ENCODE measurements around the gene VAT1L.

Gene VAT1L

GRCh38 chr16:77868052-77868451 lies 79.7 kb downstream of the VAT1L start:
- no peaks in the 10 kb centered on the region for H3K4me1 ChIP-seq (ENCODE audit: control insufficient read depth, insufficient read depth, low read depth, low read length)
- H3K9me3 ChIP-seq (ENCODE audit: control insufficient read depth, low read length), result no peaks in the 10 kb centered on the region
- H2BK12ac ChIP-seq (ENCODE audit: low read length in 2 of 2), result no peak overlapping the region
- no peak overlapping the region for H3K9ac ChIP-seq (ENCODE audit: low read length)
- H2BK5ac ChIP-seq (ENCODE audit: low read depth, low read length, poor library complexity, severe bottlenecking), result no peak overlapping the region
- no peak overlapping the region for H2BK15ac ChIP-seq (ENCODE audit: low read depth, poor library complexity, severe bottlenecking)
- H3K36me3 ChIP-seq (ENCODE audit: control insufficient read depth in 1 of 2, insufficient read depth in 2 of 2, low read depth in 1 of 2, low read length in 2 of 2), result no peaks in the 10 kb centered on the region
- DNase-seq, result no peak
- 96% methylated on average over 1 of the region's 2 CpGs for WGBS
- no peak overlapping the region for H3K4me3 ChIP-seq (ENCODE audit: insufficient read depth in 1 of 2, low read depth in 1 of 2, low read length in 2 of 2)
- H2AK5ac ChIP-seq (ENCODE audit: low read length, severe bottlenecking), result no peak overlapping the region
- H2AFZ ChIP-seq (ENCODE audit: low read depth, low read length), result no peak overlapping the region
- H3K4ac ChIP-seq (ENCODE audit: low read depth in 1 of 2, low read length in 2 of 2), result no peak overlapping the region
- H3K79me1 ChIP-seq (replicated peaks; ENCODE audit: low read length, poor library complexity, severe bottlenecking), result no peaks in the 10 kb centered on the region
- no peak overlapping the region for H3K14ac ChIP-seq (ENCODE audit: low read length in 2 of 2)
- no peak overlapping the region for H4K91ac ChIP-seq (ENCODE audit: low read length)
- H3K27ac ChIP-seq (ENCODE audit: low read length, poor library complexity, severe bottlenecking), result no peak overlapping the region
- H4K8ac ChIP-seq (ENCODE audit: low read length), result no peak overlapping the region
- H3K4me2 ChIP-seq (ENCODE audit: low read length, poor library complexity, severe bottlenecking), result no peak overlapping the region
- H3K23ac ChIP-seq (ENCODE audit: low read length in 2 of 2), result no peak overlapping the region
- H3K18ac ChIP-seq (ENCODE audit: low read depth in 1 of 2, low read length in 2 of 2), result no peak overlapping the region
- H2BK120ac ChIP-seq (ENCODE audit: low read depth, low read length), result no peak overlapping the region
- H3K27me3 ChIP-seq (ENCODE audit: control insufficient read depth in 1 of 2, insufficient read depth in 1 of 2, low read length in 2 of 2), result peaks cover 3 to 6% of the 10 kb centered on the region in 2 experiments

- no peak overlapping the region for H2AK5ac ChIP-seq (ENCODE audit: low read length, severe bottlenecking)
- H2BK120ac ChIP-seq (ENCODE audit: low read depth, low read length), result no peak overlapping the region
- no peaks in the 10 kb centered on the region for H3K79me1 ChIP-seq (replicated peaks; ENCODE audit: low read length, poor library complexity, severe bottlenecking)
- H3K18ac ChIP-seq (ENCODE audit: low read depth in 1 of 2, low read length in 2 of 2), result peak overlapping the region in 1 of 2 experiments; percentile 30
- no peak overlapping the region for H2BK15ac ChIP-seq (ENCODE audit: low read depth, poor library complexity, severe bottlenecking)
- H4K91ac ChIP-seq (ENCODE audit: low read length), result no peak overlapping the region
- H3K36me3 ChIP-seq (ENCODE audit: control insufficient read depth in 1 of 2, insufficient read depth in 2 of 2, low read depth in 1 of 2, low read length in 2 of 2), result no peaks in the 10 kb centered on the region
- no peak overlapping the region for H2BK5ac ChIP-seq (ENCODE audit: low read depth, low read length, poor library complexity, severe bottlenecking)
- no peaks in the 10 kb centered on the region for H3K4me1 ChIP-seq (ENCODE audit: control insufficient read depth, insufficient read depth, low read depth, low read length)
- no peaks in the 10 kb centered on the region for H3K9me3 ChIP-seq (ENCODE audit: control insufficient read depth, low read length)
- no peak overlapping the region for H3K14ac ChIP-seq (ENCODE audit: low read length in 2 of 2)
- H3K4ac ChIP-seq (ENCODE audit: low read depth in 1 of 2, low read length in 2 of 2), result no peak overlapping the region
- DNase-seq, result no peak
- H3K27me3 ChIP-seq (ENCODE audit: control insufficient read depth in 1 of 2, insufficient read depth in 1 of 2, low read length in 2 of 2), result peaks cover 1 to 6% of the 10 kb centered on the region in 2 experiments
- 98% methylated on average over 5 of the region's 5 CpGs for WGBS
- no peak overlapping the region for H2AFZ ChIP-seq (ENCODE audit: low read depth, low read length)
- peak overlapping the region; percentile 37 for H4K8ac ChIP-seq (ENCODE audit: low read length)
- H3K4me3 ChIP-seq (ENCODE audit: insufficient read depth in 1 of 2, low read depth in 1 of 2, low read length in 2 of 2), result no peak overlapping the region
- H3K4me2 ChIP-seq (ENCODE audit: low read length, poor library complexity, severe bottlenecking), result no peak overlapping the region
- H3K27ac ChIP-seq (ENCODE audit: low read length, poor library complexity, severe bottlenecking), result no peak overlapping the region
- H2BK12ac ChIP-seq (ENCODE audit: low read length in 2 of 2), result no peak overlapping the region
- H3K9ac ChIP-seq (ENCODE audit: low read length), result no peak overlapping the region
- no peak overlapping the region for H3K23ac ChIP-seq (ENCODE audit: low read length in 2 of 2)
Observed at GRCh38 chr16:77868478-77868877, 80.1 kb downstream of the VAT1L start.

- Histone ChIP-seq H3K23ac (ENCODE audit: low read length in 2 of 2) (no peak overlapping the region), H3K18ac (ENCODE audit: low read depth in 1 of 2, low read length in 2 of 2) (peak overlapping the region in 1 of 2 experiments; percentile 1), H2BK15ac (ENCODE audit: low read depth, poor library complexity, severe bottlenecking) (no peak overlapping the region), H2BK5ac (ENCODE audit: low read depth, low read length, poor library complexity, severe bottlenecking) (no peak overlapping the region), H2BK12ac (ENCODE audit: low read length in 2 of 2) (peak overlapping the region; percentile 2 to 72), H3K4me1 (ENCODE audit: control insufficient read depth, insufficient read depth, low read depth, low read length) (no peaks in the 10 kb centered on the region), H2AK5ac (ENCODE audit: low read length, severe bottlenecking) (no peak overlapping the region), H3K79me1 (replicated peaks; ENCODE audit: low read length, poor library complexity, severe bottlenecking) (no peaks in the 10 kb centered on the region), H3K27me3 (ENCODE audit: control insufficient read depth in 1 of 2, insufficient read depth in 1 of 2, low read length in 2 of 2) (peaks cover 0 to 3% of the 10 kb centered on the region in 2 experiments), H3K9ac (ENCODE audit: low read length) (no peak overlapping the region), H2AFZ (ENCODE audit: low read depth, low read length) (no peak overlapping the region), H4K8ac (ENCODE audit: low read length) (peak overlapping the region; percentile 12), H3K4me2 (ENCODE audit: low read length, poor library complexity, severe bottlenecking) (no peak overlapping the region), H4K91ac (ENCODE audit: low read length) (peak overlapping the region; percentile 74), H3K27ac (ENCODE audit: low read length, poor library complexity, severe bottlenecking) (no peak overlapping the region), H3K4me3 (ENCODE audit: insufficient read depth in 1 of 2, low read depth in 1 of 2, low read length in 2 of 2) (no peak overlapping the region), H3K36me3 (ENCODE audit: control insufficient read depth in 1 of 2, insufficient read depth in 2 of 2, low read depth in 1 of 2, low read length in 2 of 2) (no peaks in the 10 kb centered on the region), H3K9me3 (ENCODE audit: control insufficient read depth, low read length) (no peaks in the 10 kb centered on the region), H3K4ac (ENCODE audit: low read depth in 1 of 2, low read length in 2 of 2) (peak overlapping the region in 1 of 2 experiments; percentile 20), H3K14ac (ENCODE audit: low read length in 2 of 2) (no peak overlapping the region), H2BK120ac (ENCODE audit: low read depth, low read length) (no peak overlapping the region)
- 86% methylated on average over 13 of the region's 13 CpGs for WGBS
- no peak for DNase-seq
Observed at GRCh38 chr16:77869997-77870813, 81.8 kb downstream of the VAT1L start.

GRCh38 chr16:77871932-77872331 lies 83.6 kb downstream of the VAT1L start:
- no peak for DNase-seq
- Histone ChIP-seq H4K8ac (ENCODE audit: low read length) (no peak overlapping the region), H3K23ac (ENCODE audit: low read length in 2 of 2) (no peak overlapping the region), H2AK5ac (ENCODE audit: low read length, severe bottlenecking) (no peak overlapping the region), H3K4me3 (ENCODE audit: insufficient read depth in 1 of 2, low read depth in 1 of 2, low read length in 2 of 2) (no peak overlapping the region), H2BK15ac (ENCODE audit: low read depth, poor library complexity, severe bottlenecking) (no peak overlapping the region), H4K91ac (ENCODE audit: low read length) (no peak overlapping the region), H3K14ac (ENCODE audit: low read length in 2 of 2) (no peak overlapping the region), H2BK5ac (ENCODE audit: low read depth, low read length, poor library complexity, severe bottlenecking) (no peak overlapping the region), H3K27me3 (ENCODE audit: control insufficient read depth in 1 of 2, insufficient read depth in 1 of 2, low read length in 2 of 2) (peaks cover 0 to 3% of the 10 kb centered on the region in 2 experiments), H2BK12ac (ENCODE audit: low read length in 2 of 2) (no peak overlapping the region), H3K79me1 (replicated peaks; ENCODE audit: low read length, poor library complexity, severe bottlenecking) (no peaks in the 10 kb centered on the region), H2BK120ac (ENCODE audit: low read depth, low read length) (no peak overlapping the region), H3K4me2 (ENCODE audit: low read length, poor library complexity, severe bottlenecking) (no peak overlapping the region), H3K36me3 (ENCODE audit: control insufficient read depth in 1 of 2, insufficient read depth in 2 of 2, low read depth in 1 of 2, low read length in 2 of 2) (no peaks in the 10 kb centered on the region), H2AFZ (ENCODE audit: low read depth, low read length) (no peak overlapping the region), H3K18ac (ENCODE audit: low read depth in 1 of 2, low read length in 2 of 2) (no peak overlapping the region), H3K9ac (ENCODE audit: low read length) (no peak overlapping the region), H3K4me1 (ENCODE audit: control insufficient read depth, insufficient read depth, low read depth, low read length) (no peaks in the 10 kb centered on the region), H3K4ac (ENCODE audit: low read depth in 1 of 2, low read length in 2 of 2) (no peak overlapping the region), H3K27ac (ENCODE audit: low read length, poor library complexity, severe bottlenecking) (no peak overlapping the region), H3K9me3 (ENCODE audit: control insufficient read depth, low read length) (no peaks in the 10 kb centered on the region)
- WGBS, result 97% methylated on average over 1 of the region's 1 CpG

All from mesenchymal stem cell (in vitro differentiated cells and primary cell).